ENCODE measurements around the gene TFDP2.
"Not testable (repeated sequence)": the region's sequence is repeated elsewhere in the genome, so short reads cannot be mapped to it uniquely, and the experiment has no call there.

The TFDP2 gene

DNA sequence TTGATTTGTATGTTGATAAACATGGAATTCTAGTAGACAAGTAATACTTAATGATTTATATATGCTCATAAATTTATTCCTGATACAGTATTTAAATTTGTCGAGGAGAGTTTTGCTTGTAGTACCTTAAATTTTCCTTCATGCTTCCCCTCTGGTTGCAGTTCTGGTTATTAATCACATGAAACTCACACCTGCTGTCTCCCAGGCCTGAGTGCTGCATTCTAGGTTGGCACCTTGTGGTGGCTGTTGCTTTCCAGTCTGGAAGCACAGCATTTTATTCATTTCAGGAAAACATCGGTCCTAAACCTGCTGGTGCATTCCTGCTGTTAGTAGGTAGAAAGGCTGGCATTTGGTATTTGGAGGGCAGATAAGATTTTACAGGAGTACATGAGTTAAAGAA lies 228.0 kb downstream of the TFDP2 start:
- no peak for DNase-seq (ENCODE audit: low spot score)

DNA sequence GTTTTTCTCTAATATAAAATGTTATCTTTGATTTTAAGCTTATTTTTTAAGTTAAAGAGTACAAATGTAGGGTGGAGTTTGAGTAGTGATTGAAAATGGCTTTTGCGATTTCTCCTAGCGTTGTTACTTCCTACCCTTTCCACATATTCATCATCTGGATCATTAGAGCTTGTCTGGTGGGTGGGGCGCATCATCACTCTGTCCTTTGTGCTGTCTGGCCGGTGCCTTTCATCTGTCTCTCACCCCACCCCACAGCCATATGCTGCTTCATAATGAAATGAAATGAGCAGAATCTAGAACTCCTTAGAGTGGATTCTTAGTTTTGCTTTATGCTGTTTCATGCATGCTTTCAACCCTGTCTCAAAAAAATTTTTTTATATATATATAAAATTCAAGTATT lies 228.6 kb downstream of the TFDP2 start:
- no peak for DNase-seq (ENCODE audit: low spot score)

- DNase-seq (ENCODE audit: low spot score): no peak
Measured at GRCh38 chr3:141915766-141916165, 233.6 kb downstream of the TFDP2 start.

DNA sequence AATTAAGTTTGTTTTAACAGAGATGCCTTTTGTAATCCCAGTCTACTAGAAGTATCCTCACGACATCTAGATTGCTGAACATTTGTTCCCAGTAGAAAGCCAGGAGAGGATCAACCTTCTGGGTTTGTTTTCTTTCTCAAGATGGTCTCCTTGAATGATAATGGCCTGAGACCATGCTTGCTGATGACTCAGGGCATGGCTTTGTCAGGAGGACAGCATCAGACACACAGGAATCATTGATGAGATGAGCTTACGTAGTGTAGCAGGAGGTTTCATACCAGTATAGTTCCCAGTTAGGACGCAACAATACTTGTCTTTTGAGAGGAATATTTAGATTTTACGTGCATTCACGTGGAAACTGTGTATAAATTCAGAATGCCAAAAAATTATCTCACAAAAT lies 234.3 kb downstream of the TFDP2 start:
- DNase-seq (ENCODE audit: low spot score): no peak

DNA sequence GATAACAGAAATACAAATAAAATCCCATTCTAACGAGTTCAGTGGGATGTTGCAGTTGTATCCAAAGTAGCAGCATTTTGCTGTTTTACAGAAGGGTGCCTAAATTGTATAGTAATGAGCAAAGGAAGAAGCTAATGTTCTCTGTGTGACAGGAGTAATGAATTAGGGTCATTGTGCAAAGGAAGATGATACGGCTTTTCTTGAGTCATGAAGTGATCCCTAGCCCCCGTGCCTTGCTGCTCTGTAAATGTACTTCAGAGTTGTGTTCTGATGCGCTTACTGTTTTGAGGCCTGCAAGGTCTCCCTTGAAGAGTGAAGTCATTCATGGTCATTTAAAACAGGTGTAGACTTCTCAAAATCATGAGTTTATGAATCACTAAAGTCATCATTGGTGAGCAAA lies 235.0 kb downstream of the TFDP2 start:
- no peak for DNase-seq (ENCODE audit: low spot score)

DNA sequence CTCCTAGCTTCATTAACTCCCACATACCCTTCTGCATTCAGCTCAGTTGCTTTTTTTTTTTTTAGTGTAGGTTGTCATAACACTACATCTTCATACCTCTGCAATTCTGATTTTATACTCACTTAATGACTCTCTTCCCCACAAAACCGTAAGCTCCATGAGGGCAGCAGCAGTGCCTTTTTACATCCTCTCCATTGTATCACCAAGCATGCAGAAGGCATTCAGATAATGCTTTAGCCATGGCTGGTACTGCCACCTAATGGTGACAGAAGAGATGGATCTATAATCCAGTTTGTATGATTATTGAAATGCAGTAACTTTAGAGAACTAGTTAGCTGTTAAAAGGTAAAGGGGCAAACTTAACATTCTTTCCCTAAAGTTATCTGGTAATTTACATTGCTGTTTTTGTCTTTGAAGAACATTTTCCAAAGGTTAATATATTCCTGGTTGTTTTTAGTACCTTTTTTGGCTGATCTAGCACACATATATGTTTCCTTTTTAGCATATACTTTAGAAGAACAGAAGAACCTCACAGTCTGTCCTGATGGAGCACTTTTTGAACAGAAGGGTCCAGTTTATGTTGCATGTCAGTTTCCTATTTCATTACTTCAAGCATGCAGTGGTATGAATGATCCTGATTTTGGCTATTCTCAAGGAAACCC lies 236.1 kb downstream of the TFDP2 start:
- DNase-seq (ENCODE audit: low spot score): peak; percentile 77

DNA sequence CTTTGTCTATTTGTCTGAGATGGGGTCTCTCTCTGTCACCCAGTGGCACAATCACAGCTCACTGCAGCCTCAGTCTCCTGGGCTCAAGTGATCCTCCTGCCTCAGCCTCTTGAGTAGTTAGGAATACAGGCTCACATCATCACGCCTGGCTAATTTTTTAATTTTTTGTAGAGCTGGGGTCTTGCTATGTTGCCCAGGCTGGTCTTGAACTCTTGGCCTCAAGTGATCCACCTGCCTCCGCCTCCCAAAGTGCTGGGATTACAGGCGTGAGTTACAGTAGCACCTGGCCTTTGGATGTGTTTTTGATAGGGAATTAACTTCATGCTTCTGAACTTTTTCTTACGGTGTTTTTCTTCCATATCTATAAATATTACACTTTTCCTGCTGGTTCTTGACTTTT lies 239.4 kb downstream of the TFDP2 start:
- not testable (repeated sequence) for DNase-seq (ENCODE audit: low spot score)

DNA sequence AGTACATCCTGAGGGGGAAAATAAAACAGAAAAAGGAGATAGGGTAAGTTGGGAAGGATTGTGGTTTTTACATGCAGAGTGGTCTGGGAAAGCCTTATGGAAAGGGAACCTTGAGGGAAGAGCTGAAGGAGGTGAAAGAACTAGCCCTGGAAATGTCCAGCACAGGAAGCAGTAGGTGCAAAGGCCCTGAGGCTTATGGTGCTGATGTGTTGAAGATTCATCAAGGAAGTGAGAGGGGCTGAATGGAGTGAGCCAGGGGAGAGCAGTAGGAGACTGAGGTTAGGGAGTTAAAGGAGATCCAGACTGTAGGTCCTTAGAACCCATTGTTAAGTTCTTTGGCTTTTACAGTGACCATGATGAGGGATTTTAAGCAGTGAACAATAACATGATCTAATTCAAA lies 239.9 kb downstream of the TFDP2 start:
- DNase-seq (ENCODE audit: low spot score): no peak

- DNase-seq (ENCODE audit: low spot score): no peak
Measured at GRCh38 chr3:141905129-141905528, 244.2 kb downstream of the TFDP2 start.

GRCh38 chr3:141904203-141904602 lies 245.1 kb downstream of the TFDP2 start:
- no peak for DNase-seq (ENCODE audit: low spot score)

DNA sequence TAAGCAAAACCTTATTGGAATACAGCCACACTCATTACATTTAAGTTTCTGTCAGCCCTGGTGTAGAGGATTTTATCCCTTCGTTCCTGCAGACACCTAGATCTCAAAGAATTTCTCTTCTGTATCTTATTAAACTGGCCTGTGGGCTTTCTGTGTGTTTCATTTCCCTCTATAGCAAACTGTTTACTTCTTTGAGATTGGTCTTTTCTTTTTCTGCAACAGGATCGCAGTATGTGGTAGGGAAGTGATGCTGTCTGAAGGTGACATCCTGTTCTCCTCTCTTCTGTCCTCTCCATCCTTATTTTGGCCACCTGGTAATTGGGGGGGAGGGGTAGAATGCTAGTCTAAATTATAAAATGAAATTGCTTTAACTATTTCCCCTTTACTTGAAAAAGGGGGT lies 247.4 kb downstream of the TFDP2 start:
- no peak for DNase-seq (ENCODE audit: low spot score)

DNA sequence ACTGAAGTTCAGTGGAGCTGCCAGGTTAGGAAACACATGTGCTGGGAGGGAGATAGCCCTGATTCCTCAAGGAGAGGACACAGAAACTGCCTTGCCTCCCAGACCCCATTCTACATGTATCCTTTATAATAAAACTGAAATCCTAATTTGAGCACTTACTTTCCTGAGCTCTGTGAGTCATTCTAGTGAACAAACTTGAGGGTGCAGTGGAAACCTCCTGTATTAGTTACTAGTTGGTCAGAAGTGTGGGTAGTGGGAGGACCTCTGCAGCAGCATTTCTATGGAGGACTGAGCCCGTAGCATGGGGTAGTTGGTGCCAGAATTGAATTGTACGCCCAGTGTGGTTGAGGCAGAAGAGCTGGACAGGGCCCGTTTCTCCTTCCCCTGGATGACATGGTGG lies 249.0 kb downstream of the TFDP2 start:
- no peak for DNase-seq (ENCODE audit: low spot score)

GRCh38 chr3:141898908-141899307 lies 250.4 kb downstream of the TFDP2 start:
- DNase-seq (ENCODE audit: low spot score): no peak

DNA sequence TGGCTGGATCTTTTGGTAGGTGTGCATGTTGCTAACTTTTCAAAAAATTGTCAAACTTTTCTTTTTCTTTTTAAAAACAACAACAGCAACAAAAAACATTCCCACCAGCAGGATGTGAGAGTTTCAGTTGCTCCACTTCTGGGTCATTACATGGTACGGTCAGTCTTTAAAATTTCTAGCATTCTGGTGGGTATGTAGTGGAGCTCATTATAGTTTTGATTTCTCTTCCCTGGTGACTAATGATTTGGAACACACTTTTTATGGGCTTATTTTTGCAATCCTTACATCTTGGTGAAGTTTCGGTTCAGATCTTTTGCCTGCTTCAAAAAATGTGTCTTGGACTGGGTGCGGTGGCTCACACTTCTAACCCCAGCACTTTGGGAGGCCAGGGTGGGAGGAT lies 253.6 kb downstream of the TFDP2 start:
- no peak for DNase-seq (ENCODE audit: low spot score)

GRCh38 chr3:141894524-141895176 lies 254.7 kb downstream of the TFDP2 start:
- DNase-seq (ENCODE audit: low spot score): no peak
